GM12878 (cell line): ENCODE measurements around the gene KLF3.

Experiments used
- POLR2AphosphoS5 ChIP-seq: IDR thresholded peaks from 2 replicates; pipeline ENCODE4 v1.6.1; 2011; ENCODE audit warnings: mild to moderate bottlenecking, low read length, inconsistent platforms
- TF ChIP-seq, protein P1 (sequence below): fragments of 450-650 bp; IDR thresholded peaks from 2 replicates; pipeline ENCODE4 v1.6.1; 2017; ENCODE audit warnings: mild to moderate bottlenecking
- TF ChIP-seq, protein P2 (sequence below): fragments of 450-650 bp; formaldehyde crosslinking; IDR thresholded peaks from 2 replicates; pipeline ENCODE4 v1.4.0; 2022; ENCODE audit warnings: mild to moderate bottlenecking, moderate library complexity

DNA sequence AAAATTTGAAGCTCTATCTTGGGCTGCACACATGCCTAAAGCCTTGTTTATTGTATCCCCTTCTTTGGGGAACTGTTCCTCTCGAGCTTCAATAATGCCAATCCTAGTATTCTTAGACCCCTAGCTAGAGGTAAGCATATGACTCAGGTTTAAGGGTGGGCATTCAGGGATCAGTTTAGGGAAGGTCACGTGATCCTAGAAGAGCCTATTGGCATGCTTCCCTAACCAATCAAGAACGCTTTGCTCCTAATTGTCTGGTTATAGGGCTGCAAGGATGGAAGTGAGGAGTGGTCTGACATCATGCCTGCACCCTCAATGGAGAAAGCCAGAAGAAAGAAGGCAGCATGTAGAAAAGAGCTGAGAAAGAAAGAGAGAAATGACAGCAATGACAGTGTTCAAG lies 71.9 kb downstream of the KLF3 start:
- TF ChIP-seq, protein P1, sequence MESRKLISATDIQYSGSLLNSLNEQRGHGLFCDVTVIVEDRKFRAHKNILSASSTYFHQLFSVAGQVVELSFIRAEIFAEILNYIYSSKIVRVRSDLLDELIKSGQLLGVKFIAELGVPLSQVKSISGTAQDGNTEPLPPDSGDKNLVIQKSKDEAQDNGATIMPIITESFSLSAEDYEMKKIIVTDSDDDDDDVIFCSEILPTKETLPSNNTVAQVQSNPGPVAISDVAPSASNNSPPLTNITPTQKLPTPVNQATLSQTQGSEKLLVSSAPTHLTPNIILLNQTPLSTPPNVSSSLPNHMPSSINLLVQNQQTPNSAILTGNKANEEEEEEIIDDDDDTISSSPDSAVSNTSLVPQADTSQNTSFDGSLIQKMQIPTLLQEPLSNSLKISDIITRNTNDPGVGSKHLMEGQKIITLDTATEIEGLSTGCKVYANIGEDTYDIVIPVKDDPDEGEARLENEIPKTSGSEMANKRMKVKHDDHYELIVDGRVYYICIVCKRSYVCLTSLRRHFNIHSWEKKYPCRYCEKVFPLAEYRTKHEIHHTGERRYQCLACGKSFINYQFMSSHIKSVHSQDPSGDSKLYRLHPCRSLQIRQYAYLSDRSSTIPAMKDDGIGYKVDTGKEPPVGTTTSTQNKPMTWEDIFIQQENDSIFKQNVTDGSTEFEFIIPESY = no peak
- TF ChIP-seq, protein P2, sequence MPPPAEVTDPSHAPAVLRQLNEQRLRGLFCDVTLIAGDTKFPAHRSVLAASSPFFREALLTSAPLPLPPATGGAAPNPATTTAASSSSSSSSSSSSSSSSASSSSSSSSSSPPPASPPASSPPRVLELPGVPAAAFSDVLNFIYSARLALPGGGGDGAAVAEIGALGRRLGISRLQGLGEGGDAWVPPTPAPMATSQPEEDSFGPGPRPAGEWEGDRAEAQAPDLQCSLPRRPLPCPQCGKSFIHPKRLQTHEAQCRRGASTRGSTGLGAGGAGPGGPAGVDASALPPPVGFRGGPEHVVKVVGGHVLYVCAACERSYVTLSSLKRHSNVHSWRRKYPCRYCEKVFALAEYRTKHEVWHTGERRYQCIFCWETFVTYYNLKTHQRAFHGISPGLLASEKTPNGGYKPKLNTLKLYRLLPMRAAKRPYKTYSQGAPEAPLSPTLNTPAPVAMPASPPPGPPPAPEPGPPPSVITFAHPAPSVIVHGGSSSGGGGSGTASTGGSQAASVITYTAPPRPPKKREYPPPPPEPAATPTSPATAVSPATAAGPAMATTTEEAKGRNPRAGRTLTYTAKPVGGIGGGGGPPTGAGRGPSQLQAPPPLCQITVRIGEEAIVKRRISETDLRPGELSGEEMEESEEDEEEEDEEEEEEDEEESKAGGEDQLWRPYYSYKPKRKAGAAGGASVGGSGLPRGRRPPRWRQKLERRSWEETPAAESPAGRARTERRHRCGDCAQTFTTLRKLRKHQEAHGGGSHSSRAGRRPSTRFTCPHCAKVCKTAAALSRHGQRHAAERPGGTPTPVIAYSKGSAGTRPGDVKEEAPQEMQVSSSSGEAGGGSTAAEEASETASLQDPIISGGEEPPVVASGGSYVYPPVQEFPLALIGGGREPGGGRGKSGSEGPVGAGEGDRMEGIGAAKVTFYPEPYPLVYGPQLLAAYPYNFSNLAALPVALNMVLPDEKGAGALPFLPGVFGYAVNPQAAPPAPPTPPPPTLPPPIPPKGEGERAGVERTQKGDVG (CRISPR knock-in tag) = no peak
- TF ChIP-seq POLR2AphosphoS5 = no peak
